Activated naive CD4-positive, alpha-beta T cell treated with anti-CD3 and anti-CD28 coated beads, Interleukin-2, amount 50 U/mL, for 72 hours (primary cell): ENCODE results near the gene CASQ1. TPM values are rescaled to one million over a fixed set of nuclear protein-coding genes. Genes with fewer than 3 reads are reported as not detected.
A peak's percentile ranks its signal among the peaks of the same experiment; 100 is the strongest.

Experiments used
- ATAC-seq, 2 donors: fragments of 150-1000 bp; cut with Tn5 transposase; 2 replicates each; pipeline ENCODE4 v1.10.0; 2021; ENCODE audit warnings: mild to moderate bottlenecking in 2 of 2, moderate library complexity in 2 of 2
- DNase-seq, 2 donors: peaks; one replicate each; pipeline ENCODE4 v3.0.0; 2021 to 2022; ENCODE audit warnings: low spot score in 2 of 2
- H3K27ac Mint-ChIP-seq, 2 donors: one replicate each; pipeline ENCODE4 v1.8.0; 2022; ENCODE audit warnings: mild to moderate bottlenecking in 2 of 2, mixed read lengths in 2 of 2
- H3K36me3 Mint-ChIP-seq, 2 donors: one replicate each; pipeline ENCODE4 v1.8.0; 2022; ENCODE audit warnings: mixed read lengths in 2 of 2
- H3K9me3 Mint-ChIP-seq, 2 donors: one replicate each; pipeline ENCODE4 v1.8.0; 2022; ENCODE audit warnings: mixed read lengths in 2 of 2
- total RNA-seq, 2 donors: library from RNA; stranded (reverse); gene quantifications; one replicate each; pipeline ENCODE4 v1.2.3, GENCODE V29; 2022

Gene CASQ1
- total RNA-seq, result not detected

DNA sequence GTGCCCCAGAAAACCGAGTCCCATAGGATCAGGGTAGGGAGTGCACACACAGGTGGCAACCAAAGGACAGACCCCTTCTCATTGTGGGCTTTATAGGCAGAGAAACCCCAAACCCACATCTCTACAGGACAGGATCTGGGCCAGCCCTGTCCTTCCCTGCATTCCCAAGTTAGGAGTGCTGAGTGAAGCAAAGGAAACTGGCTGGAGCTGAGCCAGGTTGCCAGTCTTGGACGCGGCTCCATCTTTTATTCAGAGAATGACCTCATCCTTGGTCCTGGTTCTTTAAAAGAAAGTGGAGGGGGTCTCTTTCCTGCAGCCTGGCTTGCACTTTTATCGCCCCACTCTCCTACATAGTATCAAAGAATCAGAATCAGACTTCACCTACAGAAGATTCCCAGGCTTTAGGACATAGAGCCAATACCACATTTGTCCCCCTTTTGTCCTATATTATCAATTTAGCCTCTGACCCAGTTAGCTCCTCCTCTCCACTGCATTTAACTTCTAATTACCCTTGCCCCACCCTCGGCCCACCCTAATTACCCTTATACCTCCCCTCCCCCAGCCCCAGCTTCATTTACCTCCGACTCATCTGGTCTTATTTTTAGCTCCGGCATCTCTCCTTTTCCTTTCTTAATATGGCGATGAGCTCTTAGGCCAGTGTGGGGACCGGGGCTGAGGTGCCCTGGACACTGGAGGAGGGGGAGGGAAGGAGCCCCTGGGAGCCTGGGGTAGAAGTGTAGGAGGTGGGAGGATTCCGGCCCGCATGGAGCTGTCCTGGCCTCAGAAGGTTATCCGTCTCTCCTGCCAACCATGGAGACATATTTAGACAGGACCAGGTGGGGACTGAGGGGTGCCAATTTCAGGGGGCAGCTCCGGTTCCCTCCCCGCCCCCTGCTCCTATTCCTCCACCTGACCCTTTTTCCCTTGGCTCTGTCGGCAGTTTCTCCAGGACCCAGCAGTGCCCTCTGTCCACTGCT lies at the start of gene CASQ1:
TSS of gene CASQ1 (plus strand) at position 927 of the 977 bp plus-strand sequence. CDS start 177 bp downstream, outside the sequence.
- no peaks in the 10 kb centered on the region for H3K36me3 Mint-ChIP-seq
- ATAC-seq (no peak), DNase-seq (no peak)
- no peaks in the 10 kb centered on the region for H3K9me3 Mint-ChIP-seq
- H3K27ac Mint-ChIP-seq, result no peak within 1 kb of the TSS

DNA sequence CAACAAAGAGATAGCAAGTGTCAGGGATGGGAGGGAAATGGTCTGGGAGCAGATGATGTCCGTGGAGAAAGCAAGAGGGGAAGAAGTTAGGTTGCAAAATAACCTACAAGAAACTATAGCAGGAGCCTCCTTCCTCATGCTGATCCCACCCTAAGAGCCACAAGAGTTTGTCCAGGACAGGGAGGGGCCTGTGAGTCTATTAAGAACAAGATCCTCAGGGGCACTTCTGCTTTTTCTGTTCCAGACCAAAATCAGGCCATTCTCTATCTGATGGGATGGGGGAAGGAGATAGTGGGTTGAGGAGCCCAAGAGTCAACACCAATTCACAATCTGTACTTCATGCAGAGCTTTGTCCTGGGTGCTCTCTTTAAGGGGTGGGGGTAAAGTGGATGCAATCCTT lies 46.7 kb upstream of the CASQ1 start:
- no peaks in the 10 kb centered on the region for H3K9me3 Mint-ChIP-seq
- no peaks in the 10 kb centered on the region for H3K36me3 Mint-ChIP-seq
- DNase-seq (no peak), ATAC-seq (no peak)
- H3K27ac Mint-ChIP-seq, result no peak overlapping the region

- H3K27ac Mint-ChIP-seq, result no peak overlapping the region
- H3K9me3 Mint-ChIP-seq, result no peaks in the 10 kb centered on the region
- H3K36me3 Mint-ChIP-seq, result no peaks in the 10 kb centered on the region
- DNase-seq (no peak), ATAC-seq (no peak)
These were observed 45.5 kb upstream of the CASQ1 start for GRCh38 chr1:160144921-160145320.

- Mint-ChIP-seq H3K9me3 (no peaks in the 10 kb centered on the region), H3K27ac (no peak overlapping the region), H3K36me3 (no peaks in the 10 kb centered on the region)
- no peak for DNase-seq
- ATAC-seq, result no peak
These were observed 44.3 kb upstream of the CASQ1 start for GRCh38 chr1:160146107-160146506.

DNA sequence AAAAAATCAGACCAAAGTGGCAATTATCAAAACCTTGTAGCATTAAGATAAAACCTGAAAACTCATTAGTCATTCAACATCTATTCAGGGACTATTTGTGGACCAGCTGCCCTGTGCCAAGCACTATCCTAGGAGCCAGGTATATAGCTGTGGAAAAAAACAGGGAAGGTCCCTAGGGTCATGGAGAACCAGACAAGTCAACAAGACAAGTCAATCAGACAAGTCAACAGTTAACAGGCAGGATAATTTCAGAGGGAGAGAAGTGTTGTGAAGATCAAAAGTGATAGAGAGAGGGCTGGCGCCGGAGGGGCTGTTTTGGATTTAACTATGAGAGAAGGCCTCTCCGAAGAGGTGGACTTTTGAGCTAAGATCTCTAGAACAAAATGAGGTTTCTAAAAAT lies 42.3 kb upstream of the CASQ1 start:
- ATAC-seq (no peak), DNase-seq (no peak)
- H3K36me3 Mint-ChIP-seq, result no peaks in the 10 kb centered on the region
- H3K9me3 Mint-ChIP-seq, result no peaks in the 10 kb centered on the region
- H3K27ac Mint-ChIP-seq, result no peak overlapping the region

DNA sequence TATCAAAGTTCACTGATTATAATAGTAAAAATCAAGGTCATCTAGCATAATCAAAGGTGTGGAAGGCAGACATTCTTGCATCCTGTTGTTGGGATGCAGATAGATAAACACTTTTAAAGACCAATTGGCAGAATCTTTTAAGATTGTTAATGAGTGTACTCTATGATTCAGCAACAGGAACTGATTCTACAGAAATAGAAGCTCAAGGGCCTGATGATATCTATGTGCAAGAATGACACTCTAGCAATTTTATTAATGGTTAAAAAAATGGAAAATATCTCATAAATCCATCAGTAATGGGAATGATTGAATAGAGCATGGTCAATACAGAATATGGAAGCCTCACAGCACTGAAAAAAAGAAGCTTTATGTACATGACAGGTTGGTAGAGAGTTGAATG lies 41.1 kb upstream of the CASQ1 start:
- Mint-ChIP-seq H3K27ac (no peak overlapping the region), H3K9me3 (no peaks in the 10 kb centered on the region), H3K36me3 (no peaks in the 10 kb centered on the region)
- no peak for ATAC-seq
- DNase-seq, result no peak

GRCh38 chr1:160149716-160150115 lies 40.7 kb upstream of the CASQ1 start:
- no peaks in the 10 kb centered on the region for H3K9me3 Mint-ChIP-seq
- H3K27ac Mint-ChIP-seq, result no peak overlapping the region
- no peak for ATAC-seq
- no peak for DNase-seq
- no peaks in the 10 kb centered on the region for H3K36me3 Mint-ChIP-seq

DNA sequence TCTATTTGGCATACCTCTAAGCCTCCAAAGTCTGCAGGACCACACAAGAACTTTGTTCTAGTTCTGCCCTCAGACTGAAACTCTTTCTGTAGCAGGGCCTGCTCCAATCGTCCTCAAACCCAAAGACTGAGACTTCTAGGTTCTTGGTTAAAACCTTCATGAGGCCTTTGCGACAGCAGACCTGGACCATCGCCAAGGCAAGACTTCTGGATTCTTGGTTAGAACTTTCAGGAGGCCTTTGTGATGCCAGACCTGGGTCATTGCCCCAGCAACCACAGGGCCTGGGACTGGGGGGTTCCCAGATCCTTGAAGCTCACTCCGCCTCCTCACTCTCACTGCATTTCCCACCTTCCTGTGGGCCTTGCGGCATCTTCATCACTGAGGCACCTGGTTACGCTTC lies 39.1 kb upstream of the CASQ1 start, which contains the start of gene ATP1A4:
TSS of gene ATP1A4 (plus strand) at position 301 of the 400 bp plus-strand sequence. CDS start 438 bp downstream, outside the sequence.
- DNase-seq (no peak), ATAC-seq (no peak)
- H3K9me3 Mint-ChIP-seq, result no peaks in the 10 kb centered on the region
- H3K27ac Mint-ChIP-seq, result peak within 1 kb of the TSS; percentile 34 to 48
- H3K36me3 Mint-ChIP-seq, result no peaks in the 10 kb centered on the region

- DNase-seq (no peak), ATAC-seq (no peak)
- H3K9me3 Mint-ChIP-seq, result no peaks in the 10 kb centered on the region
- H3K36me3 Mint-ChIP-seq, result no peaks in the 10 kb centered on the region
- H3K27ac Mint-ChIP-seq, result no peak overlapping the region
These were observed 35.6 kb upstream of the CASQ1 start for GRCh38 chr1:160154790-160155189.

DNA sequence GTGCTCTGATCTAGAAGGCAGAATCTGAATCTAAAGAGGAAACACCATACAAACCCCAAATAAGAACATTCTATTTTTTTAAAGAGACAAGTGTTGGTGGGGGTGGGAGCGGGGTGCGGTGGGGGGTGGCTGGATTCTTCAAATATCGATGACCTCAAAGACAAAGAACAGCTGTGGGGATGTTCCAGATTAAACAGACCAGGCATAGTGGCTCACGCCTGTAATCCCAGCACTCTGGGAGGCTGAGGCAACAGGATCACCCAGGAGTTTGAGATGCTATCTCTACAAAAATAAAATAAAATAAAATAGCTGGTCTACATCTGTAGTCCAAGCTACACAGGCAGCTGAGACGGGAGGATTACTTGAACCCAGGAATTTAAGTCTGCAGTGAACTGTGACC lies 34.0 kb upstream of the CASQ1 start:
- no peaks in the 10 kb centered on the region for H3K36me3 Mint-ChIP-seq
- ATAC-seq (no peak), DNase-seq (no peak)
- no peak overlapping the region for H3K27ac Mint-ChIP-seq
- no peaks in the 10 kb centered on the region for H3K9me3 Mint-ChIP-seq

GRCh38 chr1:160157174-160157573 lies 33.2 kb upstream of the CASQ1 start:
- H3K27ac Mint-ChIP-seq, result no peak overlapping the region
- DNase-seq (no peak), ATAC-seq (no peak)
- H3K36me3 Mint-ChIP-seq, result no peaks in the 10 kb centered on the region
- H3K9me3 Mint-ChIP-seq, result no peaks in the 10 kb centered on the region

GRCh38 chr1:160158031-160158430 lies 32.3 kb upstream of the CASQ1 start:
- ATAC-seq (no peak), DNase-seq (no peak)
- no peaks in the 10 kb centered on the region for H3K9me3 Mint-ChIP-seq
- H3K36me3 Mint-ChIP-seq, result no peaks in the 10 kb centered on the region
- no peak overlapping the region for H3K27ac Mint-ChIP-seq

- DNase-seq (no peak), ATAC-seq (no peak)
- Mint-ChIP-seq H3K9me3 (no peaks in the 10 kb centered on the region), H3K36me3 (no peaks in the 10 kb centered on the region), H3K27ac (no peak overlapping the region)
These were observed 31.8 kb upstream of the CASQ1 start for GRCh38 chr1:160158534-160158933.

GRCh38 chr1:160159846-160160245 lies 30.5 kb upstream of the CASQ1 start:
- Mint-ChIP-seq H3K36me3 (no peaks in the 10 kb centered on the region), H3K27ac (no peak overlapping the region), H3K9me3 (no peaks in the 10 kb centered on the region)
- no peak for ATAC-seq
- no peak for DNase-seq

DNA sequence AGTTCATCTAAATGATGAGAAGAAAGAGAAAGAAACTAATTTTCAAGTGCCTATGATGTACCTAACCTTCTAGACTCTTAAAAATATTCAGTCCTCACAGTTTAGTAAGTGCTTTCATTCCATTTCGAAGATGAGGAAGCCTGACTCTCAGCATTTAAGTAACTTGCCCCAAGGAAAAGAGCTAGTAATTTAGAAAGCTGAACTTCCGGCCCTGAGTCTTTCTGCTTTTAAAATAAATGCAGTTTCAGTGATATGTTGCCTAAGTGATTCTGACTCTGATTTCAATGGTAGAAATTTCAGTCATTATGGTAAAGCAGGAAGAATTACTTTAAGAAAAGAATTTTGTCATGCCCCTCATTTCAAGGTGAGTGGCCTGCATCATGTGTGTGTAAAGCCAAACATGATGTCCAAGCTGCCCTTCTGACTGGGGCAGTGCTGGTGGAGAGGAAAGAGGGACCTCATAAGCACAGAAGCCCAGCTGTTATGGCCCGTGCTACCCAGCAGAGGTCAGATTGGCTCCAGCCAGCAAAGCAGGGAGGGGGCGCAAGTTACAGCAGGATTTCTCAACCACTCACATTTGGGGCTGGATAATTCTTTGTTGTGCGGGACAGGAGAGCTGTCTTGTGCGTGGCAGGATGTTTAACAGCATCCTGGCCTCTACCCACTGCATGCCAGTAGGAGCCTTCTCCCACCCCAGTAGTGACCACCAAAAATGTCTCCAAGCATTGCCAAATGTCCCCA lies 28.2 kb upstream of the CASQ1 start:
- Mint-ChIP-seq H3K9me3 (no peaks in the 10 kb centered on the region), H3K27ac (no peak overlapping the region), H3K36me3 (no peaks in the 10 kb centered on the region)
- DNase-seq (no peak), ATAC-seq (no peak)

DNA sequence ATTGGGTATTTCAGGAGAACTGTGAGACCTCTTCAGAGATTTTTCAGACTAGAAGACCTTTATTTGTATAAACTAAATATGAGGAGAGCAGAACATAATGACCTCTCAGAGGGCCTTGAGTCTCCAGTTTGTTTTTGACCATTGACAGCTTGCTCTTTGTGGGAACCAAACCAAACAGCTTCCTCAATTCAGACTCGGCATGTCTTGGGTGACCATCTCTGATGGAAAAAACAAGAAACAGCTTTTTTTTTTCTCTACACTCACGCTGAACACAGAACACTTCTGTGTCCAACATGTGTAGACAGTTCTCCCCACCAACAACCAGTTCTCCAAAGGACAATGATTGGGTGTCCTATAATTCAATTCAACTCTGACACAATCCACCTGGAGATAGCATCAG lies 27.4 kb upstream of the CASQ1 start:
- Mint-ChIP-seq H3K36me3 (no peaks in the 10 kb centered on the region), H3K27ac (no peak overlapping the region), H3K9me3 (no peaks in the 10 kb centered on the region)
- DNase-seq, result no peak
- ATAC-seq, result no peak

DNA sequence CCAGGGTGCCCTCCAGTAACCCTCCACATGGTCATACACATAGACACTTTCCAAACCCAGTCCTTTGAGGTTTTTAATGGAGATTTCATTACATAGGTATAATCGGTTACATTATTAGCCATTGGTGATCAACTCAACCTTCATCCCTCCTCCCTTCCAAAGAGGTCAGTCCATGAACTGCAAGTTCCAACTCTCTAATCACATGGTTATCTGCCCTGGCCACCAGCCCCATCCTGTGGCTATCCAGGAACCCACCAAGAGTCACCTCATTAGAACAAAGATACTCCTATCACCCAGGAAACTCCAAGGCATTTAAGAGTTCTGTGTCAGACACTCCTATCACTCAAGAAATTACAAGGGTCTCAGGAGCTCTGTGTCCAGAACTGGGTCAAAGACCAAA lies 26.8 kb upstream of the CASQ1 start:
- ATAC-seq (no peak), DNase-seq (no peak)
- Mint-ChIP-seq H3K9me3 (no peaks in the 10 kb centered on the region), H3K36me3 (no peaks in the 10 kb centered on the region), H3K27ac (no peak overlapping the region)
